Testis (tissue), 3 donors: Measurements from ENCODE around the gene BCL11B. TPM values are rescaled to one million over a fixed set of nuclear protein-coding genes. Genes with fewer than 3 reads are reported as not detected.

Experiments used
- DNase-seq: peaks from one replicate; pipeline ENCODE4 v3.0.0-alpha.2; 2019
- H3K27ac ChIP-seq, 2 donors: fragments of 200-600 bp; sonication (generic); one replicate each; pipeline ENCODE4 v1.5.1; 2019
- H3K27me3 ChIP-seq: fragments of 200-600 bp; sonication (generic); one replicate; pipeline ENCODE4 v1.5.1; 2019
- H3K36me3 ChIP-seq: fragments of 200-600 bp; sonication (generic); one replicate; pipeline ENCODE4 v1.5.1; 2017; ENCODE audit warnings: low read depth; ENCODE audit errors: missing control alignments
- H3K4me1 ChIP-seq: fragments of 200-600 bp; sonication (generic); one replicate; pipeline ENCODE4 v1.5.1; 2019
- H3K4me3 ChIP-seq, 2 donors: fragments of 200-600 bp; sonication (generic); one replicate each; pipeline ENCODE4 v1.5.1; 2017 to 2019
- H3K9me3 ChIP-seq: fragments of 200-600 bp; sonication (generic); one replicate; pipeline ENCODE4 v1.5.1; 2017
- CTCF ChIP-seq, 3 experiments: fragments of 450-650 bp in 2 of 3; fragments of 200-600 bp in 1 of 3; sonication (generic) in 1 of 3; IDR thresholded peaks; one replicate each; pipeline ENCODE4 v1.5.1; 2016 to 2019; ENCODE audit warnings: antibody characterized with exemption in 3 of 3, mild to moderate bottlenecking in 2 of 3, moderate library complexity in 1 of 3
- POLR2A ChIP-seq: fragments of 450-650 bp; IDR thresholded peaks from one replicate; pipeline ENCODE4 v1.6.1; 2017; ENCODE audit warnings: antibody characterized with exemption, mild to moderate bottlenecking, moderate library complexity
- WGBS, 2 donors: methylation state at CpG; one replicate each; pipeline ENCODE4 v1.1.5; 2018; 5-methylcytosine and 5-hydroxymethylcytosine counted together
- intact Hi-C: fragments of 100-400 bp; cut with DNase I; formaldehyde crosslinking; loops from one replicate; pipeline ENCODE4 v1.15.1; 2023; ENCODE audit warnings: low total_unique reads
- polyA plus RNA-seq: library from polyadenylated mRNA; stranded (reverse); fragments of 350-450 nt; fragmentation: Illumina TruSeq; extraction: RNeasy Lipid Tissue Mini Kit (QIAGEN cat#74804); gene quantifications from one replicate; pipeline ENCODE4 v1.2.3, GENCODE V29; 2014; ENCODE audit warnings: low read depth, low replicate concordance; ENCODE audit not compliant: insufficient read depth
- total RNA-seq, 2 donors: library from RNA; depleted of rRNA; stranded (reverse); fragments of >200 nt; gene quantifications; one replicate each; pipeline ENCODE4 v1.2.3, GENCODE V29; 2016

Gene BCL11B
- total and polyA plus RNA-seq, 3 donors from 2014 or later: 0.96 to 4.7 (median 4.4) TPM

DNA sequence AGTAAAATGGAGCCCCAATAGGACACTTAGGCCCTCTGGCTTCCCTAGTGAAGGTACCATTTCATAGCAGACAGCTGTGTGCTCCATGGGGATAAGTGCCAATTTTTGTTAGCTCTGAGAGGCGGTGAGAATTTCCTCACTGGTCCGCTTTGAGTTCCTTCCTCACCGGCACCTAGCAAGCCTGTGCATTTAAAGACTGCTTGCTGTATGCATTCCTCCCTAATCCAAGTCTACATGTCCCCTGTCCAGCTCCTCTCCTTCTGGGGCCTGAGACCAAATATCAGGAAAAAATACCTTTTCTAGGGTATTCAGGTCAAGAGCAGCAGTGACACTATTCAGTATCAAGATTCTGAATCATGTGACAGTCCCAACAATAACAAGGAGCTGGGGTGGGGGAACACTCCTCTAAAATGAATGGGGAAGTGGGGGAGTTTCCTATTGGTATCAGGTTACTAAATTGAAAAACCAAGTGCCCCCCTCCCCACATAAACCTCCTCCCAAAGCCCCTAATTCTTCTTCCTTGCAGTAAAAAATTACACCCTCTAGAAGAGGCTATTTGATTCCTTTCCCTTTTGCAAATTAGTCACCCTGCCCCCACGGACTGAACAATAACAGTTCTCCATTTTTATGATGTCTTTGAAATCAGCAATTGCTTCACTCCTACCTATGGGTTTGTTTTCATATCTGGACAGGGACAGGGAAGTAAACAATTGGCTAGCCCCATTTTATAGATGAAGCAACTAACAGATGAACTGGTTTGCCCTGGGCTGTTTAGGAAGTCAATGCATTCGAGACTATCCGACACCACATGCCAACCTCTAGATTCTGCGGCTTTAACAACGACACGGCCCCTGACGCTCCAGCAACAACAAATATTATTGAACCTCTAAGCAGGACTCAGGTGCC is 28.9 kb downstream of the BCL11B start:
- no peaks in the 10 kb centered on the region for H3K9me3 ChIP-seq
- H3K4me3 ChIP-seq: no peak overlapping the region
- H3K27ac ChIP-seq: no peak overlapping the region
- TF ChIP-seq CTCF (IDR thresholded peaks at IDR 0.05): no peak
- no peak for TF ChIP-seq POLR2A
- intact Hi-C loops: no loop called here
- no peak for DNase-seq
- no peaks in the 10 kb centered on the region for H3K36me3 ChIP-seq
- H3K27me3 ChIP-seq: no peaks in the 10 kb centered on the region
- 79 to 90% methylated on average over 10 of the region's 10 CpGs for WGBS, 2 donors
- no peaks in the 10 kb centered on the region for H3K4me1 ChIP-seq

- Histone ChIP-seq H3K4me3 (no peak overlapping the region), H3K9me3 (no peaks in the 10 kb centered on the region), H3K27ac (no peak overlapping the region), H3K36me3 (no peaks in the 10 kb centered on the region), H3K27me3 (no peaks in the 10 kb centered on the region), H3K4me1 (no peaks in the 10 kb centered on the region)
- 85 to 90% methylated on average over 10 to 11 of the region's 11 CpGs for WGBS, 2 donors
- DNase-seq: no peak
- intact Hi-C loops: no loop called here
- TF ChIP-seq POLR2A: no peak
- no peak for TF ChIP-seq CTCF (IDR thresholded peaks at IDR 0.05)
Observed at GRCh38 chr14:99242238-99242637, 29.8 kb downstream of the BCL11B start.

DNA sequence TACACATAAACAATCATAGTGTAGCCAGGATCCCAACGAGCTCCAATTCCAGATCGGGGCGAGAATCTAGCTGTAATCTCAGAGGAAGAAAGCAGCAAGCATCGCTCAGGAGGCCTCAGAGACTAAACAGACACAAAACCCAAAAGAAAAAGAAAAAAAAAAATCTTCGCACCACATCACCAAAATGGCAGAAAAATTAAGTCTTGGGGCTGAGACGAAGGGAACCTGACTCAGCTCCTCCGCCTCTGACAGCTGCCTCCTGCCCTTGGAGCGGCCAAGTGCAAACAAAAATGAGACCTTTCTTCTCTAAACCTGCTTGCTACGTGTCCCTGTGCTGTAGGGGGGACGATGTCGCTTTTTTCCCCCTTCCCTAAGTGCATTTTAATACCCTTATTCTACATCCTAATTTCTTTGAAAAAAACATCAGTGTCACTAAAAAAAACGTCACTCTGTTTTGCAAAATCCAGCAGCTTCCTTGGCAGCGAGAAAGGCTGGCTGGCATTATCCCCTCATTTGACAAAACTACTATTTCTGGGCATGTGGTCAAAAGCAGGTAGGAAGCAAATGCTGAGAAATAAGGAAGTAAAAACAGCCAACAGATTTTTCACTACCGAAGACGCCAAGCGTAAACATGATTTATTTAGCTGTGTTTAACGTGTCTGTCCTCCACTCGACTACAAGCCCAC is 30.5 kb downstream of the BCL11B start:
- no peaks in the 10 kb centered on the region for H3K9me3 ChIP-seq
- no peaks in the 10 kb centered on the region for H3K36me3 ChIP-seq
- DNase-seq: no peak
- intact Hi-C loops: no loop called here
- no peak overlapping the region for H3K27ac ChIP-seq
- no peaks in the 10 kb centered on the region for H3K27me3 ChIP-seq
- H3K4me1 ChIP-seq: no peaks in the 10 kb centered on the region
- no peak overlapping the region for H3K4me3 ChIP-seq
- no peak for TF ChIP-seq POLR2A
- TF ChIP-seq CTCF (IDR thresholded peaks at IDR 0.05): no peak
- WGBS, 2 donors: 77 to 78% methylated on average over 18 of the region's 18 CpGs

DNA sequence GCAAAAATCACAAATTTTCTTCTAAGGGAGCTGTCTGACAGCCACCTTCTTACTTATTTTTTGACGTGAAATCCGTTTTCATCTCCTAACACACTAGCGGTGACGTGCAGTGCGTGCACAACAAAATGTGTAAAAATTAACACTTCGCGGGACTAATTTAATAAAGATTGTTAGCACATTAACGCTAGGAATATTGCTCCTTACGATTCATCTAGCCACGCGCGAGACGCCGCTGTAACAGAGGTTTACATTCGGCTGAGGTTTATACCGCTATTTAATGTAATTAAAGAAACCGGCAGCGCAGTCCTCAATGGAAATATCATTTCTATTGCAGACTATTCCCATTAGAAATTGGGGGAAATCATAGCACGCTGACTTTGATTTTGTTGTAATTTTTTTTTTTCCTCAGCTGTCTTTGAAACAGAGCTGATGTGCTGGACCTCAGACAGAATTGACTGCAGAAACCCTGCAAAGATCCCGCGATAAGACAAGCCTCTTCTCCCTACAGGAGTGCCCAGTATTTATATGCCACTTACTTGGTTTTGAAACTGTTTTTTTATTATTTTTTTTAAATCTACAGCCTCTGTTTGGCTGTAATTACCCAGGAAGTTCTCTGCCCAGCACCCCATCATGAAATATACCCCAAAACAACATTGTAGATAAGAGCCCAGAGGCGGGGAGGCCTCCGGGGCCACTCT is 31.2 kb downstream of the BCL11B start:
- intact Hi-C loops: no loop called here
- Histone ChIP-seq H3K4me1 (no peaks in the 10 kb centered on the region), H3K36me3 (no peaks in the 10 kb centered on the region), H3K27me3 (no peaks in the 10 kb centered on the region), H3K4me3 (no peak overlapping the region), H3K9me3 (no peaks in the 10 kb centered on the region), H3K27ac (no peak overlapping the region)
- no peak for TF ChIP-seq POLR2A
- TF ChIP-seq CTCF (IDR thresholded peaks at IDR 0.05): no peak
- DNase-seq: no peak
- 88 to 89% methylated on average over 23 of the region's 23 CpGs for WGBS, 2 donors
